Measurements from ENCODE around the gene SPATA13. TPM values are rescaled to one million over a fixed set of nuclear protein-coding genes. Genes with fewer than 3 reads are reported as not detected.

SPATA13 gene
- total RNA-seq, 1 donor from 2014 or later, result 8.4 TPM

GRCh38 chr13:24127116-24127631 is 33.3 kb upstream of the SPATA13 start:
- H3K4me3 ChIP-seq, result no peak overlapping the region
- no peak for DNase-seq
- peaks cover 20% of the 10 kb centered on the region for H3K4me1 ChIP-seq
- H3K36me3 ChIP-seq, result no peaks in the 10 kb centered on the region
- H3K27me3 ChIP-seq (ENCODE audit: low read depth), result peaks cover 29% of the 10 kb centered on the region
- intact Hi-C loops (cut with micrococcal nuclease), result no loop called here
- no peak overlapping the region for H3K27ac ChIP-seq (replicated peaks)
- TF ChIP-seq CTCF (IDR thresholded peaks at IDR 0.05; ENCODE audit: borderline replicate concordance), result no peak
- peaks cover 16% of the 10 kb centered on the region for H3K9me3 ChIP-seq (replicated peaks)

DNA sequence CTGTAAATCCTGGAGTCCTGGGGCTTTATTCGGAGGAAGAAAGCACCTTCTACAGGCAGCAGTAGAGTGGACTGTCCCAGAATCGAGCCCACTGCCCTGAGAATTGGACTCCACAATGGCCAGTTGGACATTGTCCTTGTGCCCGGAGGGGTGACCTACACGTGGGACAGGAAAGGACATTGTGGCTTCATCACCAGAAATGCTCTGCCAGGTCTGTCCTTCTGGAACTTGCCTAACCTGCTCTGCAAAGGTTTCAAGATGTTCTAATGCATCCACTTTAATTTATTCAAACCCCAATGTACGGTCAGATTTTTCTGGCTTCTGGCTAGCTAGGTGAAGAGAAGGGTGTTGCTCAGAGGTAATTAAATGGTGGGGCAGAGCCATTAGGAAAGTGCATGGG is 32.4 kb upstream of the SPATA13 start:
- intact Hi-C loops (cut with micrococcal nuclease), result no loop called here
- TF ChIP-seq CTCF (IDR thresholded peaks at IDR 0.05; ENCODE audit: borderline replicate concordance), result no peak
- Histone ChIP-seq H3K4me1 (peaks cover 15% of the 10 kb centered on the region), H3K27ac (replicated peaks) (no peak overlapping the region), H3K36me3 (no peaks in the 10 kb centered on the region), H3K4me3 (no peak overlapping the region), H3K9me3 (replicated peaks) (peaks cover 18% of the 10 kb centered on the region), H3K27me3 (ENCODE audit: low read depth) (peaks cover 29% of the 10 kb centered on the region)
- DNase-seq, result no peak

DNA sequence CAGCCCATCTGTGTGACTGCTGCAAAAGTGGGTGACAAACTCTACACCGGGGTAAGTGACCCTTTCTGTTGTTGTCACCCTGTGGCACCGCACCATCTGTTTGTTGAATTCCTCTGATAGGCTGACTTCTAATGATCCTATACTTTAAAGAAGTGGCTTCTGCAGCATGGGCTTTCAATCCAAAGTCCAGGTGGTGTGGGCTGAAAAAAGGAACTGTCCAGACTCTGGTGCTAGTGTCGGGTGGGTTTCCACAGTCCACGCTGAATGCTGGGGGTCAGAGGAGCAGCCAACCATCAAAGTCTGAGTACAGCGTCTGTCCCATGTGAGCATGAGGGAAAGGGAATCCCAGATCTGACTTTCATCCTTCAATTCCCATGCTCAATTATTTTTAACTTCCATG is 31.6 kb upstream of the SPATA13 start:
- DNase-seq, result no peak
- Histone ChIP-seq H3K9me3 (replicated peaks) (peaks cover 18% of the 10 kb centered on the region), H3K36me3 (no peaks in the 10 kb centered on the region), H3K27ac (replicated peaks) (no peak overlapping the region), H3K4me1 (peaks cover 7% of the 10 kb centered on the region), H3K27me3 (ENCODE audit: low read depth) (peaks cover 29% of the 10 kb centered on the region), H3K4me3 (no peak overlapping the region)
- no peak for TF ChIP-seq CTCF (IDR thresholded peaks at IDR 0.05; ENCODE audit: borderline replicate concordance)
- intact Hi-C loops (cut with micrococcal nuclease), result no loop called here

- Histone ChIP-seq H3K4me3 (no peak overlapping the region), H3K27ac (replicated peaks) (no peak overlapping the region), H3K27me3 (ENCODE audit: low read depth) (peaks cover 29% of the 10 kb centered on the region), H3K4me1 (no peaks in the 10 kb centered on the region), H3K36me3 (no peaks in the 10 kb centered on the region), H3K9me3 (replicated peaks) (peaks cover 18% of the 10 kb centered on the region)
- intact Hi-C loops (cut with micrococcal nuclease), result no loop called here
- no peak for TF ChIP-seq CTCF (IDR thresholded peaks at IDR 0.05; ENCODE audit: borderline replicate concordance)
- no peak for DNase-seq
Measured at GRCh38 chr13:24129914-24130774, 30.4 kb upstream of the SPATA13 start.

DNA sequence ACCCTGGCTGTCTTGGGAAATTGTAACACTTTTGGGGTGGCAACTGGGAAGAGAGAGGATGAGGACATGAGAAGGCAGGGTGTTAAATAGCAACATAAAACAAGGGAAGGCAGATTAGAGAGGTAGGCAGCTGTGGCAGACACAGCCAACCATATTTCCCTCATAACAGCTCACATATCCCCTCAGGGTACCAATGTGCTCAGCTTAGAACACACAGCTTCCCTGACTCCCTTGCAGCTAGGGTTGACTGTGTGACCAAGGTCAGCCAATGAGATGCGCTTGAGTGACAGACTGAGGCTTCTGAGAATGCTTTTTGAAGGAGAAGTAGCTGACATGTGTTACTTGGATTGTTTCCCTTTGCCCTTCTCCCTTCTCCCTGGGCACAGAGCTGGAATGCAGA is 28.8 kb upstream of the SPATA13 start:
- H3K27me3 ChIP-seq (ENCODE audit: low read depth), result peaks cover 21% of the 10 kb centered on the region
- no peak overlapping the region for H3K27ac ChIP-seq (replicated peaks)
- intact Hi-C loops (cut with micrococcal nuclease), result no loop called here
- peaks cover 18% of the 10 kb centered on the region for H3K9me3 ChIP-seq (replicated peaks)
- TF ChIP-seq CTCF (IDR thresholded peaks at IDR 0.05; ENCODE audit: borderline replicate concordance), result no peak
- no peaks in the 10 kb centered on the region for H3K36me3 ChIP-seq
- no peaks in the 10 kb centered on the region for H3K4me1 ChIP-seq
- no peak for DNase-seq
- no peak overlapping the region for H3K4me3 ChIP-seq

Measured in left ventricle myocardium inferior (tissue), 1 donor.